Measurements from ENCODE around the gene PTER. TPM values are rescaled to one million over a fixed set of nuclear protein-coding genes. Genes with fewer than 3 reads are reported as not detected.

Gene PTER
- polyA plus RNA-seq, 2 of the 4 experiments (the other 2 are of a cell fraction): 13.2 to 34.5 TPM

DNA sequence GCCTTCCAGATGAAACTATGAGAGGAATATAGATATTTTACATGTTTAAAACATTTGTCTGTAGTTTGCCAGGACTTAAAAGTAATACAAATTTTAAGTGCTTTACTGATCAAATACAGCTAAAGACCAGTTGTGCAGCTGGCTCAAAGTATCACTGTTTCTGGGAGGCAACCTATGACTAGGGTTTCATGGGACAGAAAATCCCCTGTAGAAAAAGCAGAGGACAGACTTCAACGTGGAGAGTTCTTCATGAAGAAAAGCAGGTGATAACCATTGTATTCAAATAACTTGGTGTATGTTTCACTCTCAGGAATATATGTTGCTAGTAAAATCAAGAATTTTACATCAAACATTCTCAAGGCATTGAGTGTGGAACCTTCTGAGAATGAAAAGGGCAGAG is 40.9 kb downstream of the PTER start:
- no peak overlapping the region for H3K4me2 ChIP-seq
- DNase-seq (ENCODE audit: low read depth in 1 of 2, low spot score in 1 of 2): no peak
- ChIA-PET CTCF (interaction anchor here (0.6 kb wide), 1 partner anchor 384 kb away, joined by 3 read pairs; no protein-coding TSS in a partner anchor), POLR2A (no interaction called here)
- no peak for ATAC-seq
- WGBS (ENCODE audit: missing lambda C conversion rate): 73% methylated on average over 1 of the region's 1 CpG
- TF ChIP-seq FOSB (CRISPR knock-in tag; IDR thresholded peaks at IDR 0.05) (no peak), JUN (IDR thresholded peaks at IDR 0.05) (no peak), CBX8 (IDR thresholded peaks at IDR 0.05) (no peak), MYC (IDR thresholded peaks at IDR 0.05; ENCODE audit: borderline replicate concordance, low read length) (no peak), SMC3 (IDR thresholded peaks at IDR 0.05) (no peak), FOSL2 (IDR thresholded peaks at IDR 0.05) (no peak), FOSL2 (CRISPR knock-in tag; IDR thresholded peaks at IDR 0.05) (no peak)
- H3K4me3 ChIP-seq: no peak overlapping the region
- no peaks in the 10 kb centered on the region for H3K4me1 ChIP-seq
- no peak for FAIRE-seq
- H3K27ac ChIP-seq: no peak overlapping the region
- H3K9me3 ChIP-seq: no peaks in the 10 kb centered on the region

DNA sequence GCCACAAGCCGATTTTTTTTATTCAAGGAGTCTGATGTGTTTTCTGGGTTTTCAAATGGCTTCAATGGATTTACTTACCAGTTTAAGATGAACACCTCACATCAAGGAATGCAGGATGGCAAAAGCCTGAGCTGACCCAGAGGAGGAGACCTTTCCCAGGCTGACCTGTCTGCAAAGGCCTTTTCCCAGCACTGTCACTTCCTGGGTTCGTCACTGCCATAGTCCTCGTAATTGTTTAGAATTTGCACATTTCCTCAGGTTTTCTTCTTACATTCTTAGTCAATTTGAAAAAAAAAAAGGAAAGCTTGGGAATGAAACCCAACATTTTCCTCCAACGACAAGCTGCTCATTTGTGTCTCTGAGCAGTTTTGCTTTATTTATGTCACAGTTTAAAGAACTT is 42.0 kb downstream of the PTER start:
- FAIRE-seq (no peak), DNase-seq (ENCODE audit: low read depth in 1 of 2, low spot score in 1 of 2) (no peak), ATAC-seq (no peak)
- TF ChIP-seq GATA3 (IDR thresholded peaks at IDR 0.05; ENCODE audit: borderline replicate concordance) (no peak), HOXB13 (CRISPR knock-in tag; IDR thresholded peaks at IDR 0.05; ENCODE audit: low read depth) (no peak), HOXB5 (CRISPR knock-in tag; IDR thresholded peaks at IDR 0.05) (no peak), RAD21 (conservative IDR thresholded peaks at IDR 0.05 in 1 of 2, IDR thresholded peaks at IDR 0.05 in 1 of 2) (no peak), MYC (IDR thresholded peaks at IDR 0.05; ENCODE audit: borderline replicate concordance, low read length) (no peak), ZC3H11A (IDR thresholded peaks at IDR 0.05) (no peak), SREBF2 (IDR thresholded peaks at IDR 0.05) (no peak), EP300 (IDR thresholded peaks at IDR 0.05) (no peak), HOXA7 (CRISPR knock-in tag; IDR thresholded peaks at IDR 0.05) (no peak), PHF8 (IDR thresholded peaks at IDR 0.05; ENCODE audit: borderline replicate concordance, low read depth) (no peak), RFX5 (IDR thresholded peaks at IDR 0.05) (no peak), MAZ (IDR thresholded peaks at IDR 0.05; ENCODE audit: borderline replicate concordance, low read depth, low read length) (no peak), ESRRA (IDR thresholded peaks at IDR 0.05; ENCODE audit: borderline replicate concordance, low read length) (no peak), RCOR1 (IDR thresholded peaks at IDR 0.05; ENCODE audit: low read depth, low read length) (no peak), HDAC2 (IDR thresholded peaks at IDR 0.05) (no peak), FOSL2 (IDR thresholded peaks at IDR 0.05) (no peak), FOSL2 (CRISPR knock-in tag; IDR thresholded peaks at IDR 0.05) (no peak), JUNB (IDR thresholded peaks at IDR 0.05) (no peak), NPAS2 (CRISPR knock-in tag; IDR thresholded peaks at IDR 0.05; ENCODE audit: borderline replicate concordance) (no peak)
- TF ChIP-seq, protein P1, sequence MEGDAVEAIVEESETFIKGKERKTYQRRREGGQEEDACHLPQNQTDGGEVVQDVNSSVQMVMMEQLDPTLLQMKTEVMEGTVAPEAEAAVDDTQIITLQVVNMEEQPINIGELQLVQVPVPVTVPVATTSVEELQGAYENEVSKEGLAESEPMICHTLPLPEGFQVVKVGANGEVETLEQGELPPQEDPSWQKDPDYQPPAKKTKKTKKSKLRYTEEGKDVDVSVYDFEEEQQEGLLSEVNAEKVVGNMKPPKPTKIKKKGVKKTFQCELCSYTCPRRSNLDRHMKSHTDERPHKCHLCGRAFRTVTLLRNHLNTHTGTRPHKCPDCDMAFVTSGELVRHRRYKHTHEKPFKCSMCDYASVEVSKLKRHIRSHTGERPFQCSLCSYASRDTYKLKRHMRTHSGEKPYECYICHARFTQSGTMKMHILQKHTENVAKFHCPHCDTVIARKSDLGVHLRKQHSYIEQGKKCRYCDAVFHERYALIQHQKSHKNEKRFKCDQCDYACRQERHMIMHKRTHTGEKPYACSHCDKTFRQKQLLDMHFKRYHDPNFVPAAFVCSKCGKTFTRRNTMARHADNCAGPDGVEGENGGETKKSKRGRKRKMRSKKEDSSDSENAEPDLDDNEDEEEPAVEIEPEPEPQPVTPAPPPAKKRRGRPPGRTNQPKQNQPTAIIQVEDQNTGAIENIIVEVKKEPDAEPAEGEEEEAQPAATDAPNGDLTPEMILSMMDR (IDR thresholded peaks at IDR 0.05): no peak
- TF ChIP-seq, protein P2, sequence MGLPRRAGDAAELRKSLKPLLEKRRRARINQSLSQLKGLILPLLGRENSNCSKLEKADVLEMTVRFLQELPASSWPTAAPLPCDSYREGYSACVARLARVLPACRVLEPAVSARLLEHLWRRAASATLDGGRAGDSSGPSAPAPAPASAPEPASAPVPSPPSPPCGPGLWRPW (IDR thresholded peaks at IDR 0.05): no peak
- H3K4me1 ChIP-seq: no peaks in the 10 kb centered on the region
- H3K4me3 ChIP-seq: no peak overlapping the region
- CTCF ChIA-PET: interaction anchor here (0.6 kb wide), 1 partner anchor 21 kb away, joined by 3 read pairs; no protein-coding TSS in a partner anchor
- POLR2A ChIA-PET: no interaction called here
- 88% methylated on average over 4 of the region's 4 CpGs for WGBS (ENCODE audit: missing lambda C conversion rate)
- no peaks in the 10 kb centered on the region for H3K9me3 ChIP-seq
- H3K4me2 ChIP-seq: no peak overlapping the region
- no peak overlapping the region for H3K27ac ChIP-seq

Measured in A549 (cell line).